Endodermal cell (in vitro differentiated cells): Measurements from ENCODE around the gene DCANP1. TPM values are rescaled to one million over a fixed set of nuclear protein-coding genes. Genes with fewer than 3 reads are reported as not detected.

Experiments used
- DNase-seq: peaks from one replicate; pipeline ENCODE4 v3.0.0-alpha.2; 2017
- H3K27ac ChIP-seq: 2 replicates; pipeline ENCODE4 v1.5.1; 2013; ENCODE audit warnings: mild to moderate bottlenecking, low read depth, low read length, moderate library complexity
- H3K27me3 ChIP-seq: 2 replicates; pipeline ENCODE4 v1.6.1; 2013; ENCODE audit warnings: mild to moderate bottlenecking, low read length, moderate library complexity; ENCODE audit not compliant: insufficient read depth, control insufficient read depth, poor library complexity, severe bottlenecking
- H3K36me3 ChIP-seq: 2 replicates; pipeline ENCODE4 v1.7.0; 2013; ENCODE audit warnings: mild to moderate bottlenecking, low read length, moderate library complexity; ENCODE audit not compliant: control insufficient read depth, insufficient read depth
- H3K4me1 ChIP-seq: one replicate; pipeline ENCODE4 v1.7.0; 2013; ENCODE audit warnings: low read length; ENCODE audit not compliant: control insufficient read depth, insufficient read depth
- H3K4me3 ChIP-seq: 2 replicates; pipeline ENCODE4 v1.5.1; 2013; ENCODE audit warnings: mild to moderate bottlenecking, low read length, moderate library complexity
- H3K9ac ChIP-seq: 2 replicates; pipeline ENCODE4 v1.6.1; 2013; ENCODE audit warnings: mild to moderate bottlenecking, low read length, moderate library complexity; ENCODE audit not compliant: poor library complexity, severe bottlenecking; ENCODE audit errors: extremely low read depth
- H3K9me3 ChIP-seq: 2 replicates; pipeline ENCODE4 v1.6.1; 2013; ENCODE audit warnings: mild to moderate bottlenecking, low read length, moderate library complexity; ENCODE audit not compliant: control insufficient read depth
- H3K27ac Mint-ChIP-seq: 2 replicates; pipeline ENCODE4 v1.8.0; 2020; ENCODE audit warnings: mixed read lengths
- H3K27me3 Mint-ChIP-seq: 2 replicates; pipeline ENCODE4 v1.8.0; 2021; ENCODE audit warnings: mild to moderate bottlenecking, mixed read lengths; ENCODE audit not compliant: insufficient read depth
- H3K36me3 Mint-ChIP-seq: 2 replicates; pipeline ENCODE4 v1.8.0; 2020; ENCODE audit warnings: low read depth, mixed read lengths
- H3K4me1 Mint-ChIP-seq: 2 replicates; pipeline ENCODE4 v1.8.0; 2020; ENCODE audit warnings: mixed read lengths
- H3K4me3 Mint-ChIP-seq: 2 replicates; pipeline ENCODE4 v1.8.0; 2020; ENCODE audit warnings: mild to moderate bottlenecking, moderate library complexity, mixed read lengths
- H3K9me3 Mint-ChIP-seq: 2 replicates; pipeline ENCODE4 v1.8.0; 2020; ENCODE audit warnings: mild to moderate bottlenecking, mixed read lengths
- WGBS, 2 experiments: methylation state at CpG; one replicate each; pipeline versions ENCODE4 v1.1.5 to v1.1.7; 2013; ENCODE audit warnings: missing lambda C conversion rate in 2 of 2, mixed read lengths in 1 of 2; ENCODE audit not compliant: insufficient coverage in 1 of 2, insufficient read length in 1 of 2; 5-methylcytosine and 5-hydroxymethylcytosine counted together
- total RNA-seq, 2 donors: library from RNA; stranded (reverse); fragmentation: NEBNext Ultra II Directional in 1 of 2; extraction: Animal tissue kit (Norgen Biotek cat#: 25700) in 1 of 2; gene quantifications; 2 replicates in 1 of 2; 3 replicates in 1 of 2; pipeline ENCODE4 v1.2.1, GENCODE V29; 2021
- TF ChIP-seq, protein P1 (sequence below): fragments of 200-600 bp; sonication (generic); conservative IDR thresholded peaks from 2 replicates; pipeline ENCODE4 v1.5.0; 2021; ENCODE audit warnings: antibody characterized with exemption, mild to moderate bottlenecking

The DCANP1 gene
- total RNA-seq, 2 donors from 2014 or later, result not detected

DNA sequence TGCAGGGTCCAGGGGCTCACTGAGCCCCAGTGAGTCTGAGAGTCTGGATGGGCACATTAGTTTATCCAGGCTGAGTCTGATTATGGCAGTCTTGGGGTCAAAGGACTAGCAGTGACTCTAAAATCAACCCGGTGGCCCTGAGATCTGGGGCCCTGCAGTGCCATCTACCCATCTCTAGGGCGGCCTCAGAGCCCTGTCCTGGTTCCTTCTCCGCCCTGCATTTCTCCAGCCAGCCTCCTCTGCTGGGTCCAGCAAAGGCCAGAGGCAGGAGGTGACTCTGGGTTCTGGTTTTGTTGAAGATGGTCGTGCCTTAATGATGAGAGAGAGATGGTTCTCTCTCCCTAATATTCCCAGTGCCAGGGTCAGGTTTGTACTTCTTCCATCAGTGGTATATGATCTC is 15.0 kb downstream of the DCANP1 start:
- Mint-ChIP-seq H3K27ac (no peak overlapping the region), H3K4me1 (peaks cover 3% of the 10 kb centered on the region), H3K27me3 (peaks cover 16% of the 10 kb centered on the region), H3K4me3 (no peak overlapping the region), H3K36me3 (no peaks in the 10 kb centered on the region), H3K9me3 (peaks cover 16% of the 10 kb centered on the region)
- TF ChIP-seq, protein P1, sequence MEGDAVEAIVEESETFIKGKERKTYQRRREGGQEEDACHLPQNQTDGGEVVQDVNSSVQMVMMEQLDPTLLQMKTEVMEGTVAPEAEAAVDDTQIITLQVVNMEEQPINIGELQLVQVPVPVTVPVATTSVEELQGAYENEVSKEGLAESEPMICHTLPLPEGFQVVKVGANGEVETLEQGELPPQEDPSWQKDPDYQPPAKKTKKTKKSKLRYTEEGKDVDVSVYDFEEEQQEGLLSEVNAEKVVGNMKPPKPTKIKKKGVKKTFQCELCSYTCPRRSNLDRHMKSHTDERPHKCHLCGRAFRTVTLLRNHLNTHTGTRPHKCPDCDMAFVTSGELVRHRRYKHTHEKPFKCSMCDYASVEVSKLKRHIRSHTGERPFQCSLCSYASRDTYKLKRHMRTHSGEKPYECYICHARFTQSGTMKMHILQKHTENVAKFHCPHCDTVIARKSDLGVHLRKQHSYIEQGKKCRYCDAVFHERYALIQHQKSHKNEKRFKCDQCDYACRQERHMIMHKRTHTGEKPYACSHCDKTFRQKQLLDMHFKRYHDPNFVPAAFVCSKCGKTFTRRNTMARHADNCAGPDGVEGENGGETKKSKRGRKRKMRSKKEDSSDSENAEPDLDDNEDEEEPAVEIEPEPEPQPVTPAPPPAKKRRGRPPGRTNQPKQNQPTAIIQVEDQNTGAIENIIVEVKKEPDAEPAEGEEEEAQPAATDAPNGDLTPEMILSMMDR, result peak; percentile 38
- Histone ChIP-seq H3K4me1 (no peaks in the 10 kb centered on the region), H3K4me3 (no peak overlapping the region), H3K27me3 (no peaks in the 10 kb centered on the region), H3K36me3 (no peaks in the 10 kb centered on the region), H3K9me3 (peaks cover 20% of the 10 kb centered on the region), H3K27ac (no peak overlapping the region), H3K9ac (no peak overlapping the region)
- DNase-seq, result peak; percentile 51
- 83 to 94% methylated on average over 2 to 4 of the region's 4 CpGs for WGBS, 2 experiments

DNA sequence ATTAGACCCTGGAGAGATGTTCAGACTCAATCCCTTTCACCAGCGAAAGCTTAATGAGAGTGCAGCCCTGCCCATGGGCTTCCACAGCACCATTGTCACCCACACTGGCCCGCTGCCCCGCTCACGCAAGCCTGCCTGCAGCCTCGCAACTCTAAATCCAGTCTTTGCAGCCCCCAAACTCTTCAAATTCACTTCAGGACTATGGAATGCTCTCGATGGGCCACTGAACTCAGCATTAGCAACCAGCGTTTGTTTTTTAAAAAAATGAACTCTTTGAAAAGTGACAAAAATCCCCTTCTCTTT is 17.1 kb downstream of the DCANP1 start:
- no peak overlapping the region for H3K4me3 ChIP-seq
- no peak overlapping the region for H3K27ac ChIP-seq
- H3K4me1 Mint-ChIP-seq, result peaks cover 7% of the 10 kb centered on the region
- no peaks in the 10 kb centered on the region for H3K4me1 ChIP-seq
- WGBS, 2 experiments, result 87 to 90% methylated on average over 6 to 7 of the region's 7 CpGs
- no peak for DNase-seq
- H3K36me3 ChIP-seq, result no peaks in the 10 kb centered on the region
- peaks cover 16% of the 10 kb centered on the region for H3K9me3 Mint-ChIP-seq
- H3K27ac Mint-ChIP-seq, result no peak overlapping the region
- TF ChIP-seq, protein P1, result no peak
- no peak overlapping the region for H3K4me3 Mint-ChIP-seq
- no peaks in the 10 kb centered on the region for H3K27me3 ChIP-seq
- no peak overlapping the region for H3K9ac ChIP-seq
- H3K36me3 Mint-ChIP-seq, result no peaks in the 10 kb centered on the region
- H3K27me3 Mint-ChIP-seq, result peaks cover 12% of the 10 kb centered on the region
- H3K9me3 ChIP-seq, result peaks cover 20% of the 10 kb centered on the region

DNA sequence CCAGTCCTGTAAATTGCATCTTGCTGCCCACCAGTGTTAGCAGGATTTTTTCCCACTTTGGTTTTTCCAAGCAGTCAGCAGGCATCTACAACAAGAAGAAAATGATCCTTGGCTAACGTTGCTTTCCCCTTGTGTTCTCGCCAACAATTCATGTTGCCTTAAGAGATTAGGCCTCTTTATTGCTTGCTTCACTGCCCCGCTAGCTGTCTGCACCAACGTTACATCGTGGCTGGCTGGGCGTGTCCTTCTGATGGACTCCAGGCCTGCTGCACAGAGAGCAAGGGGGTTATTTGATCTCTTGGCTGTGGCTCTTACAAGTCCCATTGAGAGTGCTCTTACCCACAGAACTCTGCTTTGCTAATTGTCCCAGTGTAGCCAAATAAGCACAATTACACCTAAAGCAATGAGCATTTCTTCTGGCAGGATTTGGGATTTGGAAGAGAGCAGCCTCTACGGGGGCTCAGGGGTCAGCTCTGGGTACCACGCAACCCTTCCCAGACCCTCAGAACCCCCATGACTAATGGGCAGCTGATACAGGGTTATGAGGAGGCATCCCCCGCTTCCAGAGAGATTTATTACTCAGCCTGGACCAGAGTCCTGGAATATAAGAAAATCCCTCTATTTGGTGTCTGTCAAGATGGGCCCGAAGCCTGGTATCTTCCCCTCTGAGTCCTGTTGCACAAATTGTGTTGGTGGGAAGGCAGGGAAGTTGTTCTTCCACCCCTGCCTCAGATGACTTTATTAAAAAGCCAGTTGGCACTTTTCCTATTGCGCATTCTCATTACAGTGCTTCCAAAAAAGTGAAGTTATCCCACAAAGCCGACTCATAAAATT is 17.6 kb downstream of the DCANP1 start:
- Histone ChIP-seq H3K9me3 (peaks cover 20% of the 10 kb centered on the region), H3K27me3 (no peaks in the 10 kb centered on the region), H3K4me1 (no peaks in the 10 kb centered on the region), H3K27ac (no peak overlapping the region), H3K9ac (no peak overlapping the region), H3K4me3 (no peak overlapping the region), H3K36me3 (no peaks in the 10 kb centered on the region)
- TF ChIP-seq, protein P1, result no peak
- no peaks in the 10 kb centered on the region for H3K36me3 Mint-ChIP-seq
- H3K27me3 Mint-ChIP-seq, result peaks cover 12% of the 10 kb centered on the region
- no peak for DNase-seq
- no peak overlapping the region for H3K4me3 Mint-ChIP-seq
- H3K9me3 Mint-ChIP-seq, result peaks cover 16% of the 10 kb centered on the region
- peaks cover 4% of the 10 kb centered on the region for H3K4me1 Mint-ChIP-seq
- WGBS, 2 experiments, result 84 to 85% methylated on average over 11 to 12 of the region's 12 CpGs
- no peak overlapping the region for H3K27ac Mint-ChIP-seq
